ENCODE measurements around the gene ANKRD55. TPM values are rescaled to one million over a fixed set of nuclear protein-coding genes. Genes with fewer than 3 reads are reported as not detected.
A peak's percentile ranks its signal among the peaks of the same experiment; 100 is the strongest.

Gene ANKRD55
- total and polyA plus RNA-seq, 9 of the 15 experiments (the other 6 are each of a cell fraction or from before 2014, with no cell fraction given): 3.4 to 10.6 (median 6.5) TPM

DNA sequence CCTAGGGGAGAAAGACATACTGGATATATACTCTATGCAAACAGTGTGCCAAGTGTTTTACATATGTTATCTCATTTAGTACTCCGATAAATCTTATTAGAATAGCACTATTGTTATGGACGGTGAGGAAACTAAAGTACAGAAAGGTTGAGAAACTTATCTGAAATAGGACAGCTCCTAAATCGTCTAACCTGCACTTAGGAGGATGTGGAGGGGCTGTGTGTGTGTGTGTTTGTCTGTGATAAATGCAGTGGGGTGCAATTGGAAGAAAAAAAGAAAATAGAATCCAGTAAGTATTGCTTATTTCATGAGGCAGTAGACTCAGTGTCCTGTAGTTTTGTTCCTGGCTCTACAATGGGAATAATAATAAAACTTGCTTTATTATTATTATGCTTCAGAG, 131.9 kb downstream of the ANKRD55 start (continued):
- TF ChIP-seq ZNF79 (CRISPR knock-in tag; IDR thresholded peaks at IDR 0.05; ENCODE audit: low read depth): no peak
- peak; percentile 52 for TF ChIP-seq ARID1B (IDR thresholded peaks at IDR 0.05)
- TF ChIP-seq, protein P1, sequence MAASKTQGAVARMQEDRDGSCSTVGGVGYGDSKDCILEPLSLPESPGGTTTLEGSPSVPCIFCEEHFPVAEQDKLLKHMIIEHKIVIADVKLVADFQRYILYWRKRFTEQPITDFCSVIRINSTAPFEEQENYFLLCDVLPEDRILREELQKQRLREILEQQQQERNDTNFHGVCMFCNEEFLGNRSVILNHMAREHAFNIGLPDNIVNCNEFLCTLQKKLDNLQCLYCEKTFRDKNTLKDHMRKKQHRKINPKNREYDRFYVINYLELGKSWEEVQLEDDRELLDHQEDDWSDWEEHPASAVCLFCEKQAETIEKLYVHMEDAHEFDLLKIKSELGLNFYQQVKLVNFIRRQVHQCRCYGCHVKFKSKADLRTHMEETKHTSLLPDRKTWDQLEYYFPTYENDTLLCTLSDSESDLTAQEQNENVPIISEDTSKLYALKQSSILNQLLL (CRISPR knock-in tag; IDR thresholded peaks at IDR 0.05; ENCODE audit: borderline replicate concordance): no peak
- TF ChIP-seq RBM15 (IDR thresholded peaks at IDR 0.05; ENCODE audit: insufficient read depth, low read length): no peak
- TF ChIP-seq KAT2B (IDR thresholded peaks at IDR 0.05; ENCODE audit: low read depth, low read length): no peak
- TF ChIP-seq MTA2 (IDR thresholded peaks at IDR 0.05; ENCODE audit: low read depth): no peak
- peak; percentile 44; the same call in 1 of the 2 replicates for TF ChIP-seq TCF3 (CRISPR knock-in tag; IDR thresholded peaks at IDR 0.05)

DNA sequence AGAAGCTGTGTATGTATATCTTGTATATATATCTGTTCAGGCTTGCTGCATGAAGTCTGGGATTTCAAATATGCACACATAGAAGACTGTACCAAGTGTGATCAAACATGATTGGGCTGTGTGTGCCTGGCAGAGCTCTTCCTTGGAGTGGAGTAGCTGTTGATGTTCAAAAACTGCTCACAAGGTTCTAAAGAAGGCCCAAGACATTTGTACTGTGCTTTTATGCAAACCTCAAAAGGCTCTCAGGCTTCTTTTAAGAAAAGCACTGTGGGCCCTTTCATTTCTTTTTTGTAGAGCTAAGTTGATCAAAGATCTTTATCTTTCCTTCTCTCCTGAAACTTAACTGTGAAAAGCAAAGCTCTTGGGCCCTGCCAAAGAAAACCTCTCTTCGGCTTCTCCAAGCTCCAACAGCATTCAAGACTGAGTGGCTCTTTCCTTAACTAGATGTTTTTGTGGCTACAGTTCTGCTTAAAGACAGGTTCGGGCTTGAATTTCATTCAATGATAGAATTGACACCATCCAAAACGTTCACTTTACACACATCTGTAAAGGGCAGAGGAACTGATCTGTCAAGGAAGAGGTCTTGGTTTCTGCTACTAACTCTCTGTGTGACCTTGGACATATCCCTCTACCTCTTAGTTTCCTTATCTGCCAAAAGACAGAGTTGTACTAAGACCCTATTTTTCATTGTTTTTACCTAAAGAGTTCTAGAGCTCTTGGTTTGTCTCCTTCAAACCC, 132.5 kb downstream of the ANKRD55 start:
- Histone ChIP-seq H3K4me3 (no peak overlapping the region), H3K79me2 (ENCODE audit: control insufficient read depth, insufficient read depth, low read length) (no peaks in the 10 kb centered on the region), H4K20me1 (replicated peaks; ENCODE audit: control insufficient read depth, insufficient read depth, low read length) (no peaks in the 10 kb centered on the region), H3K9me1 (ENCODE audit: control insufficient read depth, insufficient read depth, low read length) (no peaks in the 10 kb centered on the region), H2AFZ (ENCODE audit: low read depth, low read length) (peak overlapping the region; percentile 44), H3K9me3 (replicated peaks; ENCODE audit: control insufficient read depth, insufficient read depth, low read depth, low read length) (no peaks in the 10 kb centered on the region), H3K27ac (ENCODE audit: extremely low read depth, low read depth, low read length) (no peak overlapping the region), H3K9ac (ENCODE audit: insufficient read depth in 1 of 2, low read depth in 2 of 2, low read length in 2 of 2) (no peak overlapping the region), H3K4me1 (replicated peaks in 1 of 2; ENCODE audit: control insufficient read depth in 2 of 2, insufficient read depth in 2 of 2, low read length in 2 of 2) (peaks cover 0 to 14% of the 10 kb centered on the region in 2 experiments; a peak in 3 of 5 replicates), H3K27me3 (ENCODE audit: control insufficient read depth in 2 of 2, insufficient read depth in 2 of 2, low read length in 2 of 2) (no peaks in the 10 kb centered on the region), H3K36me3 (ENCODE audit: control insufficient read depth, insufficient read depth, low read length) (no peaks in the 10 kb centered on the region), H3K4me2 (ENCODE audit: insufficient read depth, low read length) (no peak overlapping the region)
- intact Hi-C loops (cut with micrococcal nuclease) (no loop called here), in situ Hi-C loops (cut with MboI) (no loop called here)
- FAIRE-seq (peak; percentile 64), DNase-seq (ENCODE audit: extremely low read depth in 1 of 4, low spot score in 3 of 4) (no peak), ATAC-seq (peak; percentile 68)
- no peak for TF ChIP-seq MEIS2 (IDR thresholded peaks at IDR 0.05; ENCODE audit: partially characterized antibody)
- TF ChIP-seq RBFOX2 (IDR thresholded peaks at IDR 0.05; ENCODE audit: low read depth, low read length): no peak
- no peak for TF ChIP-seq MAZ (CRISPR knock-in tag; conservative IDR thresholded peaks at IDR 0.05 in 1 of 2, IDR thresholded peaks at IDR 0.05 in 1 of 2)
- TF ChIP-seq TEAD2 (tag; IDR thresholded peaks at IDR 0.05): no peak
- no TSS peak for BruUV-seq (replicated peaks)
- WGBS (ENCODE audit: insufficient coverage, low coverage, missing lambda C conversion rate): 36% methylated on average over 3 of the region's 3 CpGs
- ChIA-PET CTCF (ENCODE audit: low intra/inter-chr PET ratio) (no interaction called here), POLR2A (interaction anchor here (0.6 to 2.2 kb wide), 3 partner anchors 12 to 23 kb away, joined by 3 to 6 read pairs (median 3); no protein-coding TSS in a partner anchor)

Measured in K562 (cell line).